ENCODE results near the gene SMIM11.

Gene SMIM11

GRCh38 chr21:34342476-34342875 lies 32.8 kb upstream of the SMIM11 start:
- Histone ChIP-seq H3K27me3 (ENCODE audit: insufficient read depth, poor library complexity, severe bottlenecking) (no peaks in the 10 kb centered on the region), H3K4me3 (replicated peaks; ENCODE audit: insufficient read depth, low read length) (no peak overlapping the region), H3K27ac (replicated peaks) (no peak overlapping the region)
- TF ChIP-seq CTCF (IDR thresholded peaks at IDR 0.05; ENCODE audit: insufficient read depth, low read length) (no peak), SPI1 (IDR thresholded peaks at IDR 0.05; ENCODE audit: borderline replicate concordance, low read depth) (no peak), GABPA (IDR thresholded peaks at IDR 0.05; ENCODE audit: low read depth) (no peak), REST (IDR thresholded peaks at IDR 0.05; ENCODE audit: insufficient replicate concordance, low read depth) (no peak), POLR2AphosphoS5 (IDR thresholded peaks at IDR 0.05; ENCODE audit: low read depth) (no peak)
- no peak for DNase-seq (ENCODE audit: low read depth in 1 of 2, low spot score in 1 of 2)

GRCh38 chr21:34343347-34343746 lies 32.0 kb upstream of the SMIM11 start:
- TF ChIP-seq CTCF (IDR thresholded peaks at IDR 0.05; ENCODE audit: insufficient read depth, low read length) (no peak), POLR2AphosphoS5 (IDR thresholded peaks at IDR 0.05; ENCODE audit: low read depth) (no peak), REST (IDR thresholded peaks at IDR 0.05; ENCODE audit: insufficient replicate concordance, low read depth) (no peak), GABPA (IDR thresholded peaks at IDR 0.05; ENCODE audit: low read depth) (no peak), SPI1 (IDR thresholded peaks at IDR 0.05; ENCODE audit: borderline replicate concordance, low read depth) (no peak)
- no peaks in the 10 kb centered on the region for H3K27me3 ChIP-seq (ENCODE audit: insufficient read depth, poor library complexity, severe bottlenecking)
- no peak for DNase-seq (ENCODE audit: low read depth in 1 of 2, low spot score in 1 of 2)
- no peak overlapping the region for H3K4me3 ChIP-seq (replicated peaks; ENCODE audit: insufficient read depth, low read length)
- no peak overlapping the region for H3K27ac ChIP-seq (replicated peaks)

GRCh38 chr21:34343838-34344381 lies 31.4 kb upstream of the SMIM11 start:
- no peak for DNase-seq (ENCODE audit: low read depth in 1 of 2, low spot score in 1 of 2)
- TF ChIP-seq GABPA (IDR thresholded peaks at IDR 0.05; ENCODE audit: low read depth): no peak
- Histone ChIP-seq H3K27me3 (ENCODE audit: insufficient read depth, poor library complexity, severe bottlenecking) (no peaks in the 10 kb centered on the region), H3K27ac (replicated peaks) (no peak overlapping the region), H3K4me3 (replicated peaks; ENCODE audit: insufficient read depth, low read length) (no peak overlapping the region)

- no peak overlapping the region for H3K27ac ChIP-seq (replicated peaks)
- TF ChIP-seq POLR2AphosphoS5 (IDR thresholded peaks at IDR 0.05; ENCODE audit: low read depth) (no peak), CTCF (IDR thresholded peaks at IDR 0.05; ENCODE audit: insufficient read depth, low read length) (no peak), GABPA (IDR thresholded peaks at IDR 0.05; ENCODE audit: low read depth) (no peak), REST (IDR thresholded peaks at IDR 0.05; ENCODE audit: insufficient replicate concordance, low read depth) (no peak), SPI1 (IDR thresholded peaks at IDR 0.05; ENCODE audit: borderline replicate concordance, low read depth) (no peak)
- no peak overlapping the region for H3K4me3 ChIP-seq (replicated peaks; ENCODE audit: insufficient read depth, low read length)
- H3K27me3 ChIP-seq (ENCODE audit: insufficient read depth, poor library complexity, severe bottlenecking): no peaks in the 10 kb centered on the region
- DNase-seq (ENCODE audit: low read depth in 1 of 2, low spot score in 1 of 2): no peak
Observed at GRCh38 chr21:34344584-34344983, 30.7 kb upstream of the SMIM11 start.

Data from HL-60 (cell line).